NB4 (cell line): Measurements from ENCODE around the gene GPRIN1.
A peak's percentile ranks its signal among the peaks of the same experiment; 100 is the strongest.

Source experiments
- DNase-seq: peaks from one replicate; pipeline ENCODE4 v3.0.0; 2010; ENCODE audit warnings: low read depth
- H3K4me3 ChIP-seq: one replicate; pipeline ENCODE4 v1.5.1; 2011; ENCODE audit warnings: mild to moderate bottlenecking, low read depth, low read length, moderate library complexity
- MYC ChIP-seq: IDR thresholded peaks from 2 replicates; pipeline ENCODE4 v1.6.1; 2011; ENCODE audit warnings: low read depth, low read length
- POLR2A ChIP-seq: IDR thresholded peaks from 2 replicates; pipeline ENCODE4 v1.6.1; 2011; ENCODE audit warnings: mild to moderate bottlenecking; ENCODE audit not compliant: insufficient read length; ENCODE audit errors: extremely low read depth
- TF ChIP-seq, protein P1 (sequence below): IDR thresholded peaks from 2 replicates; pipeline ENCODE4 v1.6.1; 2011; ENCODE audit warnings: low read depth, low read length
- TF ChIP-seq, protein P2 (sequence below): IDR thresholded peaks from one replicate; pipeline ENCODE4 v1.5.1; 2012; ENCODE audit warnings: low read depth, low read length

Gene GPRIN1

DNA sequence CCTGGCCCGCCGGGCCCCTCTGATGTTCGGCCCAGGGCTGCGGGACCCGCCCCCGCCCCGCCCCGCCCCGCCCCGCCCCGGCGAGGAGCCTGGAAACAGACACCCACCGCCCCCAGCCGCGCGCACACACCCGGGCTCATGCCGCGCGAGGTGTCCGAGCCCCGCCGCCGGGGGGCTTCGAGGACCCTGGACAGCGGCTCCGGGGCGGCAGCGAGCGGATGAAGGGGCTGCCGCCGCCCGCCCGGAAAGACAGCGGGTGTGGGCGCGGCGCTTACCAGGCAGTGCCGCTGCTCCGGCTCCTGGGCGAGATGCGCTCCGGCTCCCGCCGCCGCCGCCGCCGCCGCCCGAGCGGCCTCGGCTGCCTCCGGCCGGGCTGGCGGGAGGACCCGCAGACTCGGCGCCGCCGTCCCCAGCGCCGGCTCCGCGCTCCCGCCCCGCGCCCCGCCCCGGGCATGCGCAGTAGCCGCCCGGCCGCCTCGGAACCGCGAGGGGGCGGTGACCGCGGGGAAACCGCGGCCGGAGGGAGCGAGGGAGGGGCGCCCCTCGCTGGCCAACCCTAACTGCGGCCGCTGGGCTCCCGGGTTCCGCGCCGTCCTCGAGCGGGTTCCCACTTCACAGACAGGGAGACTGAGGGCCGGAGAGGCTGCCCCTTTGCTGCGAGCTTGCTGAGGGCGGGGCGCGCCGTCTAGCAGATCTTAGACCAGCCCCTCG lies at the start of gene GPRIN1:
TSS of gene GPRIN1 (minus strand) at position 433 of the 711 bp plus-strand sequence. CDS start 10,322 bp downstream, outside the sequence.
- TF ChIP-seq, protein P1, sequence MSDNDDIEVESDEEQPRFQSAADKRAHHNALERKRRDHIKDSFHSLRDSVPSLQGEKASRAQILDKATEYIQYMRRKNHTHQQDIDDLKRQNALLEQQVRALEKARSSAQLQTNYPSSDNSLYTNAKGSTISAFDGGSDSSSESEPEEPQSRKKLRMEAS, result no peak
- TF ChIP-seq, protein P2, sequence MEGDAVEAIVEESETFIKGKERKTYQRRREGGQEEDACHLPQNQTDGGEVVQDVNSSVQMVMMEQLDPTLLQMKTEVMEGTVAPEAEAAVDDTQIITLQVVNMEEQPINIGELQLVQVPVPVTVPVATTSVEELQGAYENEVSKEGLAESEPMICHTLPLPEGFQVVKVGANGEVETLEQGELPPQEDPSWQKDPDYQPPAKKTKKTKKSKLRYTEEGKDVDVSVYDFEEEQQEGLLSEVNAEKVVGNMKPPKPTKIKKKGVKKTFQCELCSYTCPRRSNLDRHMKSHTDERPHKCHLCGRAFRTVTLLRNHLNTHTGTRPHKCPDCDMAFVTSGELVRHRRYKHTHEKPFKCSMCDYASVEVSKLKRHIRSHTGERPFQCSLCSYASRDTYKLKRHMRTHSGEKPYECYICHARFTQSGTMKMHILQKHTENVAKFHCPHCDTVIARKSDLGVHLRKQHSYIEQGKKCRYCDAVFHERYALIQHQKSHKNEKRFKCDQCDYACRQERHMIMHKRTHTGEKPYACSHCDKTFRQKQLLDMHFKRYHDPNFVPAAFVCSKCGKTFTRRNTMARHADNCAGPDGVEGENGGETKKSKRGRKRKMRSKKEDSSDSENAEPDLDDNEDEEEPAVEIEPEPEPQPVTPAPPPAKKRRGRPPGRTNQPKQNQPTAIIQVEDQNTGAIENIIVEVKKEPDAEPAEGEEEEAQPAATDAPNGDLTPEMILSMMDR, result no peak
- TF ChIP-seq POLR2A (no peak), MYC (no peak)
- no peak within 1 kb of the TSS for H3K4me3 ChIP-seq
- peak; percentile 57 for DNase-seq

DNA sequence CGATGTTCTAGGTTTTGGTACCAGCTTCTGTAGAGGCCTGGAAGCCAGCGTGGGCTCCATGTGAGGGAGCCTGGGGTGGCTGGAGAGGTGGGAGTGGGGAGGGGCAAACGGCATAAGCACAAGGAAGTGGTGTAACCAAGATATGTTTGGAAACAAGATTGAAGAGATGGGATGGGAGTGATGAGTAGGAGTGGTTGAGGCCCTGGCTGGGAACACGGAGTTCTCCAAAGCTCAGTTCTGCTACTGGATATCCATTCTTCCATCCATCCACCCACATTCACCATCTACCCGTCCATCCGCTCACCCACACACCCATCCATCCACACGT lies 49.5 kb upstream of the GPRIN1 start:
- no peak for DNase-seq
- H3K4me3 ChIP-seq, result no peak overlapping the region
- TF ChIP-seq, protein P2, result no peak
- TF ChIP-seq MYC (no peak), POLR2A (no peak)
- TF ChIP-seq, protein P1, result no peak

DNA sequence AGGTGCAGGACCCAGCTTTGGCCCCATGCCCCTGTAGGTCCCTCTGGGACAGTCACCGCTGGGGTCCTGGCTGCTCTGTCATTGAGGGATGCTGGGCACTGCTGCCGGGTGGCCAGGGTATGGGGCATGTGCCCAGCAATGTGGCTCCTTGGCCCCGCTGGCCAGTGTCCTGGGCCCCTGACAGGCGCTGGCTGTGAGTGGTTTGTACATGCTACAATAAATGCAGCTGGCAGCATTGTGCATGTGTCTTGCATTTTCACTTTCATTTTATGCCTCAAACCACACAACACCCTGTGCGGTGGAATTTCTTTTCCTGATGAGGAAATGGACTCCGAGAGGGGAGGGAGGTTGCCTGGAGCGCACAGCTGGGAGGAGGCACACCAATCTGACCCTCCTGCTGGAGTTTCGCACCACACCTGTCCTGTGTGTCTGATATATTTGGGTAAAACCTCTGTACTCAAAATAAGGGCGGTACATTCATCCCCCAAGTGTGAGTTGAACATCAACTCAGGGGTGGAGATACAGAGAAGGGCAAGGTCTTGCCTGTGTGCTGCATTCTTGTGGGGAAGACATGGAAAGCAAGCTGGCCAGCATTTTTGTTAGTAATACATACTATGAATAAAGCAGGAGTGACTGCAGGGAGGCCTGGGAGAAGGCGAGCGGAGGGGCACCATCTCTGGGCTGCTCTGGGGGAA lies 49.0 kb upstream of the GPRIN1 start:
- DNase-seq, result no peak
- no peak overlapping the region for H3K4me3 ChIP-seq

DNA sequence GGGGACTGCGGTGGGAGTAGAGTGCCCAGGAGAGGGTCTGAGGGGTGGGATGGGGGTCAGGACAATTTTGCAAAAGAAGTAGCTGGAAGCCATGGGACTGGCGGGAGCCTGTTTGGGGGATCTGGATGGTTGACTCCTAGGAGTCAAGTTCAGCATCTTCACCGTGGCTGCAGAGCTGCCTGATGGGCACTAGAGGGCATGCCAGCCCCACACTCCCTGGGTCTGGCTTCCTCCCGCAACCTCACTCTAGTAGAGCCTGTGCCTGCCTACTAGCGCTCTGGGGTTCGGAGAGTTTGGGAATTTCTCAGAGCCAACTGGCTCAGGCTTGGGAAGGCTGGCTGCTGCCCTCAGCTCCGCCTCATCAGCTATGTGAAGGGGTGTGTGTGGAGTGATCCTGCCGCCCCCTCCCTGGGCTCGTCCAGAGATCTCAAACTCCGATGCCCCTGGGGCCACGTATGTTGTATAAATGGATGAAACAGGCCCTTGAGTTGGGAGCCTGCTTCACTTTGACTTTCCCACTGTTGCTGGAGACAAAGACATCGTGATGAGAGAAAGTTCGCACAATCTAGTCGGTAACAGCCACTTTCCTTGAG lies 48.1 kb upstream of the GPRIN1 start:
- no peak overlapping the region for H3K4me3 ChIP-seq
- TF ChIP-seq, protein P2, result peak; percentile 94
- TF ChIP-seq, protein P1, result no peak
- TF ChIP-seq POLR2A, result no peak
- DNase-seq, result peak; percentile 73

More for the DNA sequence above, 49.0 kb upstream of the GPRIN1 start:
- TF ChIP-seq, protein P1, result no peak
- TF ChIP-seq, protein P2, result no peak

DNA sequence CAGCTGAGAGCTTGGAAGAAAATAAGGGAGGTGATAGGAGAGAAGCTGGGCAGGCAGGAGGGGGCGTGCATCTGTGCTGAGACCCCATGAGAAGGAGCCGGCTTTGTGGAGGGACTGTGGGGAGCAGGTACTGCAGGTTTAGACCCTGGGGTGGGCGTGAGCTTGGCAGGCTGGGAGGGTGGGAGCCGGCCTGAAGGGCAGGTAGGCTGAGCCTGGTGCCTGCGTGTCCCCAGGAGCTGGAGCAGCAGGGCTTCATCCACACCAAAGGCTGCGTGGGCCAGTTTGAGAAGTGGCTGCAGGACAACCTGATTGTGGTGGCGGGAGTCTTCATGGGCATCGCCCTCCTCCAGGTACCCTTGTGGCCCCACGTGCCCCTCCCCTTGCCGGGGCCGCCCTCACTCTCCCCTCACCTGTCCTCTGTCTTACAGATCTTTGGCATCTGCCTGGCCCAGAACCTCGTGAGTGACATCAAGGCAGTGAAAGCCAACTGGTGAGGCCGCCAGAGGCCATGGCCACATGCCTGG lies 46.6 kb upstream of the GPRIN1 start:
- no peak for DNase-seq
- TF ChIP-seq POLR2A, result no peak
- TF ChIP-seq, protein P2, result no peak
- no peak for TF ChIP-seq MYC
- TF ChIP-seq, protein P1, result no peak
- H3K4me3 ChIP-seq, result no peak overlapping the region
